NCI-H1105 (cell line): Measurements from ENCODE around the gene CCM2.

Source experiments
- DNase-seq: peaks from one replicate; lab custom pipeline; 2025; lab: John Stamatoyannopoulos, UW

The CCM2 gene

DNA sequence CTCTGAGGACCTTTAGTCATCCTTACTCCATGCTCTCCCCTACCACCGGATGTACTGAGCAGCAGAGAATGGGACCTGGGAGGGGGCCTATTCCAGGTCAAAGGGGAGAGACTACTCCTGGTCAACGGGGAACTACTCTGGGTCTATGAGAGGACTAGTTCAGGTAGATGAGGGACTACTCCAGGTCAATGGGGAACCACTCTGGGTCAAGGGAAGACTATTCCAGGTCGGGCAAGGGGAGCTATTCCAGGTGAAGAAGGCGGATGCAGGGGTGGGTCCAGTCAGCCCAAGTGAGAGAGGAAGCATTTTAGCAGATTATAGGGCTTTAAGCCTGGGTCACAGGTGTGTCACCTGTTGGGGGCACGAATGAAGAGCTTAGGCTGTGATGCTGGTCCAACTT lies 35.4 kb downstream of the CCM2 start:
- no peak for DNase-seq

- no peak for DNase-seq
These were observed 35.9 kb downstream of the CCM2 start for GRCh38 chr7:45035893-45036292.

GRCh38 chr7:45036317-45036716 lies 36.3 kb downstream of the CCM2 start:
- no peak for DNase-seq

DNA sequence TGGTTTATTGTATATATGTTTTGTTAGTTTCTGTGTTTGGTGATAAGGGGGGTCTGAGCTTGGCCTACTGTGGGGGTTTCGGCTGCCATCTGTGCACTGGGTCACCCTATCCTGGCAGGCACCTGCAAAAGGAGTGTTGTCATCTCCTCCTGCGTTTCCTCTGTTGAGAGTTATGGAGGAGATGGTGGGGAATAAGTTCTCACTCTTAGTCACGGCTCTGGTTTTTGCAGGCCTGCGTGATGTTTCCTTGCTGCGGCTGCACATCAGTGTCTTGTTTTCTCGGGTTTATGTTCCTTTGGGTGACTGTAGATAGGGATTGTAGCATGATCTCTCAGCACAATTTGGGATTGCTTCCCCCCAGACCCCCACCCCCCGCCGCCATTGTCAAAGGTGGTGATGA lies 36.8 kb downstream of the CCM2 start:
- DNase-seq, result no peak

DNA sequence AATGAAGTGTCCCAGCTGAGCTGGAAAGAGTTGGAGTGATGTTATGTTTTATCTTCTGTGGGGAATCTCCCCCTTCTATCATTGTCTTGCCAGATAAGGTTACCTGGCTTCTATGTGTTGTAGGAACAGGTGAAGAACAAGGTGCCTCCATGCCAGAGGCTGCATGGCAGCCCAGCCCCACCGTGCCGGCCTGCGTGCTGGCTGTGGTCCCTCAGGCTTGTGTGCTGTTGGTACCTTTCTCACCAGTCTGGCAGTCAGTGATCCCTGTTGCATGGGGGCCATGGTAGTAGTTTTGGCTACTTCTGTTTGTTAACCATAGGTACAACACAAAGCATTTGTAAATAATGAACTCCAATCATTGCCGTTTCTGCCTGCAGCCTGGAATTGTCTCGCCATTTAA lies 37.9 kb downstream of the CCM2 start:
- DNase-seq, result no peak

DNA sequence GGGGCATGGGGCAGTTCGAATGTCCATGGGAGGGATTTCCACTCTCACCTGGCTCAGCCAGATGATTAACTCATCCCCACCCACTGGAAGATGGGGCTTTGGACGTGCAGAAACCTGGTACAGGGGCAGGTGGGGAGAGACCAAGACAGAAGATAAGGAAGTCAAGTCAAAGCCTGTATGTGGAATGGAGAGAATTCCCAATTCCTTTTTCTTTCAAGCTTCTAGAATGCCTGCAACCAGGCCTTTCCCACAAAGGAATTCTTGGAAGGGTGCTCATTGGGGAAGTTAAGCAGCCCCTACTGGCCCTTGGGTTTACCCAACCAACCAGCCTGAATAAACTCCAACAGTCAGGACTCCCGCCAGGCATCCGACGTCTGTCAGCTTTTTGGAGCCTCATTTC lies 39.1 kb downstream of the CCM2 start:
- no peak for DNase-seq

DNA sequence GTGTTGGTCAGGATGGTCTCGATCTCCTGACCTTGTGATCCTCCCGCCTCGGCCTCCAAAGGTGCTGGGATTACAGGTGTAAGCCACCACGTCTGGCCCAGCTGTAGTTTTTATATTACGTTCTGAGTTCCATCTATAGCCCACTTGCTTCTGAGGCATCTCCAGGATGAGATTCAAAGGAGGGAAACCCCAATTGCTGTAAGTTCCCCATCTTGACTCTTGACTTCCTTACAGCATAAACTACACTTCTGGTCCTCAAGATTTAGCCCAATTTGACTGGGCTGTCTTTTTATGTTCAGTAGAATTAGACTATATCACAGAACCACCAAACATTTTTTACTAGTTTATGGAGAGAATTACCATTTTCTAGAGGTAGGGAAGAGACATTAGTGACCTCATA lies 44.3 kb downstream of the CCM2 start:
- DNase-seq, result no peak

GRCh38 chr7:45048748-45049147 lies 48.7 kb downstream of the CCM2 start:
- DNase-seq, result no peak

GRCh38 chr7:45050198-45050597 lies 50.2 kb downstream of the CCM2 start:
- no peak for DNase-seq

- DNase-seq, result no peak
These were observed 52.0 kb downstream of the CCM2 start for GRCh38 chr7:45052011-45052410.

- no peak for DNase-seq
These were observed 53.4 kb downstream of the CCM2 start for GRCh38 chr7:45053401-45053800.

GRCh38 chr7:45053941-45054340 lies 53.9 kb downstream of the CCM2 start:
- no peak for DNase-seq

GRCh38 chr7:45054442-45054841 lies 54.4 kb downstream of the CCM2 start:
- DNase-seq, result no peak

- DNase-seq, result no peak
These were observed 55.0 kb downstream of the CCM2 start for GRCh38 chr7:45055016-45055415.

DNA sequence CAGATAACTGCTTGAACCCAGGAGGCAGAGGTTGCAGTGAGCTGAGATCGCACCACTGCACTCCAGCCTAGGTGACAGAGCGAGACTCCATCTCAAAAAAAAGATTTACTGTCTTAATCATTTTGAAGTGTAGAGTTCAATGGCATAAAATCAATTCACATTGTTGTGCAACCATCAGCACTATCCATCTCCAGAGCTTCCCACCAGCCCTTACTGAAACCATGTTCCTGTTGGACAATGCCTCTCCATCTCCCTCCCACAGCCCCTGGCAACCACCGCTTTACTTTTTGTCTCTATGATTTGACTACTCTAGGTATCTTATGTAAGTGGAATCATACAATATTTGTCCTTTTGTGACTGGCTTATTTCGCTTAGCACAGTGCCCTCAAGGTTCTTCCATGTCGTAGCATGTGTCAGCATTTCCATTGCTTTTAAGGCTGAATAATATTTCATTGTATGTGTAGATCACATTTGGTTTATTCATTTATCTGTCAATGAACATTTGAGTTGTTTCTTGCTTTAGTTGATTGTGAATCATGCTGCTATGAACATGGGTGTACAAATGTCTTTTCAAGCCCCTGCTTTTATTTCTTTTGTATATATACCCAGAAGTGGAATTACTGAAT lies 55.7 kb downstream of the CCM2 start:
- no peak for DNase-seq

DNA sequence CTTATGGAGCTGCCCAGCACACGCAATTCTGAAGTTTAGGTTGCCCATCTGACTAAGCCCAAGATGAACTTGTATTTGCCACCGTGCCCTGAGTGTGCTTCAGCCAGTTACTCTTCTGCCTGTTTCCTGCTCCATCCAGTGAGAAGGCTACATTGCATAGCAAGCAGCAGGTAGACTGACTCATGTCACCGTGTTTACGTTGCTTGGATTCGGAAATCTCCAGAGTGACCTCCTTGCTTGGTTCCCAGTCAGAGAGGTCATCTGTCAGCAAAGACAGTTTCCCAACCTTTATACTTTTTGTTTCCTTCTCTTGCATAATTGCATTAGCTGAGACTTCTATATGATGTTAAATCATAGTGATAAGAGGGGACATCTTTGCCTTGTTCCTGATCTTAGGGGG lies 57.9 kb downstream of the CCM2 start:
- no peak for DNase-seq

GRCh38 chr7:45060295-45060694 lies 60.3 kb downstream of the CCM2 start:
- no peak for DNase-seq

DNA sequence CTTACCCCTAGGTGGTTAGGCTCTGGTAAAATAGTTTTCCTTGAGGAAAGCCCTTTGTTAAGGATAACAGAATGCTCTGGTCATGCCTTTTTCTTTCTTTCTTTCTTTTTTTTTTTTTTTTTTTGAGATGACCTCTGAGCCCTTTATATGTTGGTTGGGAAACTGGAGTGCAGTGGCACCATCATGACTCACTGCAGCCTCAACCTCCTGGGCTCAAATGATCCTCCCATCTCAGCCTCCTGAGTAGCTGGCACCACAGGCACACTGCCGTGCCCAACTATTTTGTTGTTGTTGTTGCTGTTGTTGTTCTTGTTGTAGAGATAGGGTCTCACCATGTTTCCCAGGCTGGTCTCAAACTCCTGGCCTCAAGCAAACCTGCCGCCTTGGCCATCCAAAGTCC lies 61.4 kb downstream of the CCM2 start:
- no peak for DNase-seq

DNA sequence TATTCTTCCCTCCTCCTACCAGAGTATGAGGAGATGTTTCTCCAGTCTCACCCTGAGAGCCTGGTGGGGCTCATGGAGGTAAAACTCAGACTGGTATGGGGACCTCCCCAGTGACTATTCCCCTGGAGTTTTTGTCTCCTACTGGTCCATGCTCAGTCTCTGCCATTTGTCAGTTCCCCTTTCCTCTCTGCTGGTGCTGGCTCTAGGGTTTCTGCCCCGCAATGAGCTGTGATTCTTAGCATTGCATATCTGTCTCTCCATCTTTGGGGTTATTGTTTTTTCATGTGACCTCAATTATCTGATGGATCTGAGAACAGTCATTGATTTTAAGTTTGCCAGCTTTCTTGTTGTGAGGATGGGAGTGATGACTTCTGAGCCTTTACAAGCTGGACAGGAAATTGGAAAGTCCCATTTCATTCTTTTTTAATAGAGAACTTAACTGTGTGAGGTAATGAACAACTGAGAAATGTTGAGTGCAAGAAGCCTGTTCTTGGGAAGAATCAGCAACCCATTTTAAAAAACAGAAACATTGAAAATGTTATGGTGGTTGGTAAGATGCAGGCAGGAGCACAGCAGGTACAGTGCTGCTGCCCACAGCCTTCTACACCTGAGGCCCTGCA lies 61.9 kb downstream of the CCM2 start:
- no peak for DNase-seq

- no peak for DNase-seq
These were observed 64.2 kb downstream of the CCM2 start for GRCh38 chr7:45064047-45064725.

GRCh38 chr7:45065031-45065995 lies 65.3 kb downstream of the CCM2 start:
- DNase-seq, result no peak

GRCh38 chr7:45066409-45066808 lies 66.4 kb downstream of the CCM2 start:
- no peak for DNase-seq

DNA sequence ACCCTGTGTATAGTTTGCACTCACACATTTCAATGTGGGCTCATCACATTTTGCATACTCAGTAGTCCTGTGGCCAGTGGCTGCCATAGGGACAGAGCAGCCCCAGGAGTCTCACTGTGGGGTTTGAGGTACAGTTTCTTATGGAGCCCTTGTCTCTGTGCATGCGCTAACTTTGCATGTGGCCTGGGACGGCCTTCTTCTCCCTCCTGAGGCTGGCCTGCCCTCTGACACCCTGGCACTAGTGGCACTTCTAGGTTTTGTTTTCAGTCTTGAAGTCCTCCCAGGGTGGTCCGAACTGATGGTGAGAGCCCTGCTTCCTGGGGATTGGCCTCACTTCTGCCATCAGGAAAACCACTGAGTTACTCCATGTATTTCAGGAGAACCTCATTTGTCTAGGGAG lies 67.6 kb downstream of the CCM2 start:
- no peak for DNase-seq
